DOHH2 (cell line): ENCODE measurements around the gene SBSN.

Experiments
- CTCF ChIP-seq: fragments of 200-600 bp; sonication (generic); IDR thresholded peaks from one replicate; pipeline ENCODE4 v1.5.1; 2014; ENCODE audit warnings: antibody characterized with exemption, mild to moderate bottlenecking, low read depth, low read length; ENCODE audit not compliant: poor library complexity, severe bottlenecking
- EZH2phosphoT487 ChIP-seq: fragments of 200-600 bp; sonication (generic); IDR thresholded peaks from 2 replicates; pipeline ENCODE4 v1.6.1; 2017; ENCODE audit warnings: borderline replicate concordance, mild to moderate bottlenecking, antibody characterized with exemption, low read length, moderate library complexity, mixed read lengths

- TF ChIP-seq CTCF, result no peak
- TF ChIP-seq EZH2phosphoT487, result no peak
These were observed 18.4 kb upstream of the SBSN start for GRCh38 chr19:35546532-35546931.
